ENCODE measurements around the gene ZRANB1.

- TF ChIP-seq CTCF (conservative IDR thresholded peaks at IDR 0.05; ENCODE audit: low read depth, low read length) (no peak), EZH2 (IDR thresholded peaks at IDR 0.05; ENCODE audit: borderline replicate concordance, low read depth, low read length, poor library complexity, severe bottlenecking) (no peak)
These were observed 86.2 kb downstream of the ZRANB1 start for GRCh38 chr10:125027871-125028869.

Measured in A673 (cell line).